ENCODE measurements around the gene CRYBA1. TPM values are rescaled to one million over a fixed set of nuclear protein-coding genes. Genes with fewer than 3 reads are reported as not detected.
A peak's percentile ranks its signal among the peaks of the same experiment; 100 is the strongest.

CRYBA1 gene
- total RNA-seq, 1 experiment from 2014 or later, result not detected

GRCh38 chr17:29289852-29290251 lies 43.2 kb downstream of the CRYBA1 start:
- no peak overlapping the region for H3K4me2 ChIP-seq (ENCODE audit: low read length)
- DNase-seq (ENCODE audit: low read depth, low spot score) (no peak), ATAC-seq (no peak)
- intact Hi-C loops (cut with micrococcal nuclease), result loop anchor here (2.0 kb wide), 1 partner anchor 141 kb away; no protein-coding TSS in a partner anchor
- CTCF ChIA-PET, result interaction anchor here (1.2 to 1.9 kb wide), 2 partner anchors 138 to 180 kb away, joined by 3 to 4 read pairs; no protein-coding TSS in a partner anchor
- BruUV-seq (replicated peaks), result no TSS peak
- H3K4me1 ChIP-seq (ENCODE audit: control insufficient read depth in 1 of 2, insufficient read depth in 2 of 2, low read length in 2 of 2), result peaks cover 10 to 18% of the 10 kb centered on the region in 2 experiments; a peak in 3 of 4 replicates
- H3K9ac ChIP-seq (ENCODE audit: low read length), result no peak overlapping the region
- H2AFZ ChIP-seq (ENCODE audit: low read depth, low read length, poor library complexity, severe bottlenecking), result no peak overlapping the region
- H3K4me3 ChIP-seq (replicated peaks in 1 of 2; ENCODE audit: low read depth in 1 of 2, low read length in 2 of 2), result no peak overlapping the region
- POLR2A ChIA-PET, result no interaction called here
- H3K79me2 ChIP-seq (ENCODE audit: insufficient read depth, low read length), result peaks cover 89% of the 10 kb centered on the region
- H4K20me1 ChIP-seq (ENCODE audit: insufficient read depth), result peaks cover 52% of the 10 kb centered on the region; the same call in 1 of the 2 replicates
- peaks cover 26 to 47% of the 10 kb centered on the region in 2 experiments for H3K36me3 ChIP-seq (ENCODE audit: control insufficient read depth in 1 of 2, insufficient read depth in 2 of 2, low read length in 2 of 2)
- H3K27ac ChIP-seq (ENCODE audit: low read depth, low read length), result no peak overlapping the region
- H3K27me3 ChIP-seq (ENCODE audit: insufficient read depth, low read length), result no peaks in the 10 kb centered on the region
- H3K9me2 ChIP-seq (ENCODE audit: insufficient read depth), result no peaks in the 10 kb centered on the region
- RAD21 ChIA-PET (ENCODE audit: low non-redundant PET in 1 of 2, low total read pairs in 2 of 2, uncharacterized antibody in 2 of 2, unreplicated experiment in 2 of 2), result no interaction called here
- H3K9me3 ChIP-seq (ENCODE audit: control insufficient read depth in 1 of 2, insufficient read depth in 1 of 2, low read depth in 1 of 2, low read length in 2 of 2), result no peaks in the 10 kb centered on the region
- TF ChIP-seq ELF1 (IDR thresholded peaks at IDR 0.05; ENCODE audit: borderline replicate concordance, low read depth), result no peak
- TF ChIP-seq POLR2AphosphoS5 (IDR thresholded peaks at IDR 0.05; ENCODE audit: low read depth, low read length), result no peak
- no peak for TF ChIP-seq JUND (IDR thresholded peaks at IDR 0.05)
- no peak for TF ChIP-seq EZH2phosphoT487 (IDR thresholded peaks at IDR 0.05; ENCODE audit: borderline replicate concordance)
- TF ChIP-seq ZNF274 (IDR thresholded peaks at IDR 0.05; ENCODE audit: low read depth, low read length), result no peak
- TF ChIP-seq EZH2 (IDR thresholded peaks at IDR 0.05), result no peak
- TF ChIP-seq POLR2A (IDR thresholded peaks at IDR 0.05; ENCODE audit: borderline replicate concordance, extremely low read depth, insufficient read depth, insufficient read length), result no peak
- TF ChIP-seq SP1 (IDR thresholded peaks at IDR 0.05; ENCODE audit: low read depth), result no peak

GRCh38 chr17:29291163-29291752 lies 44.6 kb downstream of the CRYBA1 start:
- ATAC-seq, result no peak
- POLR2A ChIA-PET, result interaction anchor here (0.6 to 1.0 kb wide), 8 partner anchors 12 to 1999 kb away, joined by 3 to 4 read pairs (median 3); partner anchors contain the start of gene MYO18A
- TF ChIP-seq TCF7L2 (IDR thresholded peaks at IDR 0.05; ENCODE audit: borderline replicate concordance, extremely low read depth, insufficient read depth, insufficient read length), result no peak
- peak; percentile 66 for TF ChIP-seq RAD21 (IDR thresholded peaks at IDR 0.05; ENCODE audit: low read depth)
- no peak for TF ChIP-seq JUND (IDR thresholded peaks at IDR 0.05)
- TF ChIP-seq EGR1 (IDR thresholded peaks at IDR 0.05; ENCODE audit: low read depth), result no peak
- no peak for TF ChIP-seq SP1 (IDR thresholded peaks at IDR 0.05; ENCODE audit: low read depth)
- no peak for TF ChIP-seq ELF1 (IDR thresholded peaks at IDR 0.05; ENCODE audit: borderline replicate concordance, low read depth)
- TF ChIP-seq REST (IDR thresholded peaks at IDR 0.05; ENCODE audit: low read depth), result no peak
- no peak for TF ChIP-seq POLR2A (IDR thresholded peaks at IDR 0.05; ENCODE audit: borderline replicate concordance, extremely low read depth, insufficient read depth, insufficient read length)
- no peak for TF ChIP-seq MAX (IDR thresholded peaks at IDR 0.05)
- no peak for TF ChIP-seq CEBPB (IDR thresholded peaks at IDR 0.05; ENCODE audit: low read depth)
- no peak for TF ChIP-seq FOSL1 (IDR thresholded peaks at IDR 0.05; ENCODE audit: low read depth)
- no peak for TF ChIP-seq EZH2phosphoT487 (IDR thresholded peaks at IDR 0.05; ENCODE audit: borderline replicate concordance)
- TF ChIP-seq POLR2AphosphoS5 (IDR thresholded peaks at IDR 0.05; ENCODE audit: low read depth, low read length), result peak; percentile 4; the same call in 1 of the 2 replicates

More at GRCh38 chr17:29291163-29291752, 44.6 kb downstream of the CRYBA1 start:
- no peaks in the 10 kb centered on the region for H3K9me2 ChIP-seq (ENCODE audit: insufficient read depth)
- TSS peak; percentile 28 for BruUV-seq (replicated peaks)
- H3K27ac ChIP-seq (ENCODE audit: low read depth, low read length), result peak overlapping the region; percentile 97; the same call in 1 of the 2 replicates
- H3K4me1 ChIP-seq (ENCODE audit: control insufficient read depth in 1 of 2, insufficient read depth in 2 of 2, low read length in 2 of 2), result peaks cover 11 to 19% of the 10 kb centered on the region in 2 experiments; a peak in 3 of 4 replicates
- ChIA-PET RAD21 (ENCODE audit: low non-redundant PET in 1 of 2, low total read pairs in 2 of 2, uncharacterized antibody in 2 of 2, unreplicated experiment in 2 of 2) (interaction anchor here in 1 of 2 experiments (0.7 to 2.4 kb wide), 2 partner anchors 142 to 174 kb away, joined by 4 to 7 read pairs; no protein-coding TSS in a partner anchor), CTCF (interaction anchor here (0.6 to 1.9 kb wide), 15 partner anchors 9 to 181 kb away, joined by 3 to 11 read pairs (median 4); partner anchors contain the start of gene MYO18A)
- no peaks in the 10 kb centered on the region for H3K27me3 ChIP-seq (ENCODE audit: insufficient read depth, low read length)
- no peaks in the 10 kb centered on the region for H3K9me3 ChIP-seq (ENCODE audit: control insufficient read depth in 1 of 2, insufficient read depth in 1 of 2, low read depth in 1 of 2, low read length in 2 of 2)
- no peak overlapping the region for H2AFZ ChIP-seq (ENCODE audit: low read depth, low read length, poor library complexity, severe bottlenecking)
- peaks cover 75% of the 10 kb centered on the region for H3K79me2 ChIP-seq (ENCODE audit: insufficient read depth, low read length)
- intact Hi-C loops (cut with micrococcal nuclease), result loop anchor here (2.0 kb wide), 1 partner anchor 142 kb away; no protein-coding TSS in a partner anchor
- peaks cover 47% of the 10 kb centered on the region; the same call in 1 of the 2 replicates for H4K20me1 ChIP-seq (ENCODE audit: insufficient read depth)
- H3K36me3 ChIP-seq (ENCODE audit: control insufficient read depth in 1 of 2, insufficient read depth in 2 of 2, low read length in 2 of 2), result peaks cover 16 to 39% of the 10 kb centered on the region in 2 experiments
- peak; percentile 40 for DNase-seq (ENCODE audit: low read depth, low spot score)
- peak overlapping the region; percentile 79 for H3K4me2 ChIP-seq (ENCODE audit: low read length)
- H3K4me3 ChIP-seq (replicated peaks in 1 of 2; ENCODE audit: low read depth in 1 of 2, low read length in 2 of 2), result peak overlapping the region in 1 of 2 experiments; percentile 97; a peak in 1 of 4 replicates
- H3K9ac ChIP-seq (ENCODE audit: low read length), result peak overlapping the region; percentile 94
